HCT116 (cell line): ENCODE results near the gene HDAC11.

ENCODE experiments used
- ATF3 ChIP-seq: IDR thresholded peaks from 2 replicates; pipeline ENCODE4 v1.6.1; 2012
- CEBPB ChIP-seq: IDR thresholded peaks from 2 replicates; pipeline ENCODE4 v1.6.1; 2012; ENCODE audit warnings: low read depth
- CTCF ChIP-seq, 3 experiments: fragments of 200-600 bp in 1 of 3; sonication (generic) in 1 of 3; IDR thresholded peaks in 2 of 3; conservative IDR thresholded peaks in 1 of 3; 2 replicates each; pipeline ENCODE4 v1.5.1; 2012 to 2017; ENCODE audit warnings: low read depth in 2 of 3, low read length in 2 of 3, antibody characterized with exemption in 1 of 3, borderline replicate concordance in 1 of 3, control low read depth in 1 of 3, mild to moderate bottlenecking in 1 of 3, mixed read lengths in 1 of 3, mixed run types in 1 of 3, moderate library complexity in 1 of 3; ENCODE audit not compliant: insufficient read depth in 1 of 3
- EZH2 ChIP-seq: fragments of 200-600 bp; sonication (generic); IDR thresholded peaks from 2 replicates; pipeline ENCODE4 v1.6.1; 2017; ENCODE audit warnings: antibody characterized with exemption, mixed run types
- EZH2phosphoT487 ChIP-seq: fragments of 200-600 bp; IDR thresholded peaks from 2 replicates; pipeline ENCODE4 v1.6.1; 2018; ENCODE audit warnings: antibody characterized with exemption, borderline replicate concordance
- POLR2A ChIP-seq: IDR thresholded peaks from 2 replicates; pipeline ENCODE4 v1.7.0; 2011; ENCODE audit warnings: borderline replicate concordance; ENCODE audit not compliant: insufficient read depth, insufficient read length; ENCODE audit errors: extremely low read depth
- POLR2AphosphoS5 ChIP-seq: IDR thresholded peaks from 2 replicates; pipeline ENCODE4 v1.6.1; 2011; ENCODE audit warnings: mild to moderate bottlenecking, low read depth, low read length, moderate library complexity
- REST ChIP-seq: IDR thresholded peaks from 2 replicates; pipeline ENCODE4 v1.6.1; 2012; ENCODE audit warnings: low read depth
- SIN3A ChIP-seq: IDR thresholded peaks from 2 replicates; pipeline ENCODE4 v1.6.1; 2012; ENCODE audit warnings: low read depth

GRCh38 chr3:13535526-13535875, 55.4 kb downstream of the HDAC11 start:
- TF ChIP-seq CEBPB (no peak), EZH2phosphoT487 (no peak), CTCF (IDR thresholded peaks at IDR 0.05 in 2 of 3, conservative IDR thresholded peaks at IDR 0.05 in 1 of 3; ENCODE audit: borderline replicate concordance in 1 of 3, insufficient read depth in 1 of 3, low read depth in 2 of 3, low read length in 2 of 3) (no peak), POLR2A (no peak), EZH2 (no peak), SIN3A (no peak), ATF3 (no peak), POLR2AphosphoS5 (no peak), REST (no peak)
